HCT116 (cell line): Measurements from ENCODE around the gene MIA. TPM values are rescaled to one million over a fixed set of nuclear protein-coding genes. Genes with fewer than 3 reads are reported as not detected.
"Not testable (repeated sequence)": the region's sequence is repeated elsewhere in the genome, so short reads cannot be mapped to it uniquely, and the experiment has no call there.

ENCODE experiments used
- ATAC-seq: fragments of 200-7000 bp; cut with Tn5 transposase; 2 replicates; pipeline ENCODE4 v1.9.1; 2020; ENCODE audit warnings: mild to moderate bottlenecking, moderate library complexity
- BruUV-seq: library from RNA; stranded (reverse); fragments of 400-500 nt; replicated peaks from 2 replicates; lab custom pipeline; 2021; lab: Mats Ljungman, UMichigan
- CTCF ChIA-PET: fragments of 300-600 bp; sonication (Branson Sonifier 250); formaldehyde crosslinking; loops from one replicate; lab custom pipeline; 2021; ENCODE audit warnings: antibody characterized with exemption; lab: Charles Lee
- POLR2A ChIA-PET: fragments of 300-600, 350-600 bp; sonication (Branson Sonifier 250); formaldehyde crosslinking; loops from one replicate; lab custom pipeline; 2021; ENCODE audit warnings: antibody characterized with exemption; lab: Charles Lee
- RAD21 ChIA-PET, 2 experiments: fragments of 300-600 bp; sonication (Branson Sonifier 250); formaldehyde crosslinking; loops; one replicate each; lab custom pipeline; 2023; ENCODE audit warnings: low total read pairs in 2 of 2; ENCODE audit not compliant: uncharacterized antibody in 2 of 2, unreplicated experiment in 2 of 2, low non-redundant PET in 1 of 2; lab: Charles Lee
- DNase-seq: peaks from one replicate; pipeline ENCODE4 v3.0.0-alpha.2; 2010; ENCODE audit warnings: low read depth, low spot score
- H2AFZ ChIP-seq: fragments of 200-600 bp; shearing (Covaris generic), sonication (generic); 2 replicates; pipeline ENCODE4 v1.6.1; 2017; ENCODE audit warnings: low read depth, mixed run types, mixed read lengths, antibody characterized with exemption, low read length; ENCODE audit not compliant: poor library complexity, severe bottlenecking
- H3K27ac ChIP-seq: 2 replicates; pipeline ENCODE4 v1.5.1; 2012; ENCODE audit warnings: low read depth, low read length
- H3K27me3 ChIP-seq: fragments of 200-600 bp; sonication (generic); 2 replicates; pipeline ENCODE4 v1.6.1; 2016; ENCODE audit warnings: mixed run types, low read length, mixed read lengths; ENCODE audit not compliant: insufficient read depth
- H3K36me3 ChIP-seq, 2 experiments: fragments of 200-500 bp in 1 of 2; fragments of 200-600 bp in 1 of 2; sonication (Bioruptor generic) in 1 of 2; sonication (generic) in 1 of 2; 2 replicates each; pipeline versions ENCODE4 v1.5.1 to v1.6.1; 2014 to 2016; ENCODE audit warnings: low read length in 2 of 2, inconsistent platforms in 1 of 2, mixed read lengths in 1 of 2, mixed run types in 1 of 2; ENCODE audit not compliant: insufficient read depth in 2 of 2, control insufficient read depth in 1 of 2
- H3K4me1 ChIP-seq, 2 experiments: fragments of 200-600 bp in 1 of 2; sonication (generic) in 1 of 2; 2 replicates each; pipeline versions ENCODE4 v1.5.1 to v1.6.1; 2012 to 2017; ENCODE audit warnings: low read length in 2 of 2, inconsistent platforms in 1 of 2, mild to moderate bottlenecking in 1 of 2, mixed read lengths in 1 of 2, mixed run types in 1 of 2, moderate library complexity in 1 of 2; ENCODE audit not compliant: insufficient read depth in 2 of 2, control insufficient read depth in 1 of 2
- H3K4me2 ChIP-seq: fragments of 200-600 bp; sonication (generic); 2 replicates; pipeline ENCODE4 v1.6.1; 2017; ENCODE audit warnings: mixed run types, low read length, mixed read lengths
- H3K4me3 ChIP-seq, 2 experiments: fragments of 200-600 bp in 1 of 2; sonication (generic) in 1 of 2; replicated peaks in 1 of 2; 2 replicates each; pipeline ENCODE4 v1.5.1; 2011 to 2016; ENCODE audit warnings: low read length in 2 of 2, control low read depth in 1 of 2, low read depth in 1 of 2, mild to moderate bottlenecking in 1 of 2, mixed read lengths in 1 of 2, mixed run types in 1 of 2
- H3K79me2 ChIP-seq: fragments of 200-600 bp; sonication (generic); 2 replicates; pipeline ENCODE4 v1.6.1; 2017; ENCODE audit warnings: mild to moderate bottlenecking, mixed run types, low read length, moderate library complexity, mixed read lengths; ENCODE audit not compliant: insufficient read depth
- H3K9ac ChIP-seq: fragments of 200-600 bp; sonication (generic); 2 replicates; pipeline ENCODE4 v1.6.1; 2016; ENCODE audit warnings: low read length, mixed read lengths
- H3K9me2 ChIP-seq: fragments of 200-600 bp; sonication (generic), shearing (Covaris generic); 2 replicates; pipeline ENCODE4 v1.6.1; 2017; ENCODE audit warnings: mixed run types, mild to moderate bottlenecking, moderate library complexity; ENCODE audit not compliant: insufficient read depth
- H3K9me3 ChIP-seq, 2 experiments: fragments of 200-500 bp in 1 of 2; fragments of 200-600 bp in 1 of 2; sonication (Bioruptor generic) in 1 of 2; sonication (generic) in 1 of 2; 2 replicates each; pipeline ENCODE4 v1.6.1; 2014 to 2017; ENCODE audit warnings: low read length in 2 of 2, mixed read lengths in 2 of 2, inconsistent platforms in 1 of 2, low read depth in 1 of 2, mild to moderate bottlenecking in 1 of 2, mixed run types in 1 of 2, moderate library complexity in 1 of 2; ENCODE audit not compliant: control insufficient read depth in 1 of 2, insufficient read depth in 1 of 2
- H4K20me1 ChIP-seq: fragments of 200-600 bp; sonication (generic), shearing (Covaris generic); 2 replicates; pipeline ENCODE4 v1.6.1; 2017; ENCODE audit warnings: mixed run types, mild to moderate bottlenecking, moderate library complexity; ENCODE audit not compliant: insufficient read depth
- RAD21 ChIP-seq: IDR thresholded peaks from 2 replicates; pipeline ENCODE4 v1.6.1; 2012; ENCODE audit warnings: low read depth, mild to moderate bottlenecking
- TCF7L2 ChIP-seq: IDR thresholded peaks from 2 replicates; pipeline ENCODE4 v1.7.0; 2011; ENCODE audit warnings: borderline replicate concordance, inconsistent platforms; ENCODE audit not compliant: insufficient read depth, insufficient read length; ENCODE audit errors: extremely low read depth
- intact Hi-C: fragments of 100-400 bp; cut with micrococcal nuclease; formaldehyde crosslinking; loops from 2 replicates; pipeline ENCODE4 v1.10.0; 2022
- total RNA-seq: library from RNA; stranded (reverse); gene quantifications from one replicate; pipeline ENCODE4 v1.2.1, GENCODE V29; 2021; ENCODE audit not compliant: unreplicated experiment
- TF ChIP-seq, protein P1 (sequence below), 3 experiments: fragments of 200-600 bp in 1 of 3; sonication (generic) in 1 of 3; IDR thresholded peaks in 2 of 3; conservative IDR thresholded peaks in 1 of 3; 2 replicates each; pipeline ENCODE4 v1.5.1; 2012 to 2017; ENCODE audit warnings: low read depth in 2 of 3, low read length in 2 of 3, antibody characterized with exemption in 1 of 3, borderline replicate concordance in 1 of 3, control low read depth in 1 of 3, mild to moderate bottlenecking in 1 of 3, mixed read lengths in 1 of 3, mixed run types in 1 of 3, moderate library complexity in 1 of 3; ENCODE audit not compliant: insufficient read depth in 1 of 3

The MIA gene
- total RNA-seq, 1 experiment from 2014 or later: 1.4 TPM

DNA sequence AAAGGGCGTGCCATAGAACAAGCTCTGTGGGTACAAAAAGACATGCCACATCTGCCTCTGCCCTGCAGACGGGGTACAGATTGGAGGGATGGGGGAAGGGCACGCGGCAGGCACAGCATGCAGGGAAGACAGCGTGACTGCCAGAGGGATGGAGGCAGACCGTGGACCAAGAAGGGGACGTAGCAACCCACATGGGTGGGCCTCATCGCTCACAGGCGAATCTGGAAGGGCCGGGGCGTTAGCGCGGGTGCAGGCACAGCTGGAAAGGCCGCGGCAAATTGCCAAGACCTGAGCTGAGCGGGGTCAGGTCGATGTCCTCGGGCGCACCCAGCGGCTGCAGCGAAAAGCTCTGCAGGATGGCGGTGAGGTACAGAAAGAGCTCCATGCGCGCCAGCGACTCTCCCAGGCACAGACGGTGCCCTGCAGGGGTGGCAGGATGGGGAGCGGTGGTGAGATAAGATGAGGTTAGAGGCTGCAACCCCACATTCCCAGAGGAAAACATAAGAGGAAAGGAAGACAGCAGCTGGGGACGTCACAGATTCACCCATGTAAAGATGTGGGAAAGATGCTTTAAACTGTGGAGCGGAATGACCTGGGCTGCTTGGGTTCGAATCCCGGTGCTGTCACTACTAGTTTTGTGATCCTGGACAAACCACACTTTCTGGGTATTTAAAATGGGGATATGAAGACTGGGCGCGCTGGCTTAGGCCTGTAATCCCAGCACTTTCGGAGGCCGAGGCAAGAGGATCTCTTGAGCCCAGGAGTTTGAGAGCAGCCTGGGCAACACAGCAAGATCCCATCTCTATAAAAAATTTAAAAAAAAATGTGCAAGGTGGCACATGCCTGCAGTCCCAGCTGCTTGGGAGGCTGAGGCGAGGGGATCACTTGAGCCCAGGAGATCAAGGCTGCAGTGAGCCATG lies 43.4 kb downstream of the MIA start:
- not testable (repeated sequence) for H3K9me2 ChIP-seq, H3K27me3 ChIP-seq, H3K36me3 ChIP-seq, H4K20me1 ChIP-seq, BruUV-seq, H3K79me2 ChIP-seq, H3K27ac ChIP-seq, H3K9me3 ChIP-seq, DNase-seq
- RAD21 ChIA-PET: interaction anchor here (0.7 to 1.5 kb wide), 2 partner anchors 20 to 41 kb away, joined by 3 to 6 read pairs; partner anchors contain the start of genes EGLN2 (in 1 of the 2) and RAB4B (in 1 of the 2)
- intact Hi-C loops: loop anchor here (10.0 kb wide), 1 partner anchor 326 kb away; no protein-coding TSS in a partner anchor
- ATAC-seq: peak; percentile 99
- POLR2A ChIA-PET: interaction anchor here (0.5 kb wide), 1 partner anchor 158 kb away, joined by 3 read pairs; no protein-coding TSS in a partner anchor
- Histone ChIP-seq H3K4me3 (peak overlapping the region; percentile 25 to 49; a peak in 3 of 4 replicates), H3K4me2 (peak overlapping the region; percentile 82), H3K4me1 (peaks cover 12 to 25% of the 10 kb centered on the region in 2 experiments; a peak in 3 of 4 replicates), H3K9ac (peak overlapping the region; percentile 23; the same call in 1 of the 2 replicates), H2AFZ (peak overlapping the region; percentile 35)
- peak; percentile 42 for TF ChIP-seq RAD21
- TF ChIP-seq TCF7L2: peak; percentile 46
- TF ChIP-seq, protein P1, sequence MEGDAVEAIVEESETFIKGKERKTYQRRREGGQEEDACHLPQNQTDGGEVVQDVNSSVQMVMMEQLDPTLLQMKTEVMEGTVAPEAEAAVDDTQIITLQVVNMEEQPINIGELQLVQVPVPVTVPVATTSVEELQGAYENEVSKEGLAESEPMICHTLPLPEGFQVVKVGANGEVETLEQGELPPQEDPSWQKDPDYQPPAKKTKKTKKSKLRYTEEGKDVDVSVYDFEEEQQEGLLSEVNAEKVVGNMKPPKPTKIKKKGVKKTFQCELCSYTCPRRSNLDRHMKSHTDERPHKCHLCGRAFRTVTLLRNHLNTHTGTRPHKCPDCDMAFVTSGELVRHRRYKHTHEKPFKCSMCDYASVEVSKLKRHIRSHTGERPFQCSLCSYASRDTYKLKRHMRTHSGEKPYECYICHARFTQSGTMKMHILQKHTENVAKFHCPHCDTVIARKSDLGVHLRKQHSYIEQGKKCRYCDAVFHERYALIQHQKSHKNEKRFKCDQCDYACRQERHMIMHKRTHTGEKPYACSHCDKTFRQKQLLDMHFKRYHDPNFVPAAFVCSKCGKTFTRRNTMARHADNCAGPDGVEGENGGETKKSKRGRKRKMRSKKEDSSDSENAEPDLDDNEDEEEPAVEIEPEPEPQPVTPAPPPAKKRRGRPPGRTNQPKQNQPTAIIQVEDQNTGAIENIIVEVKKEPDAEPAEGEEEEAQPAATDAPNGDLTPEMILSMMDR (IDR thresholded peaks at IDR 0.05 in 2 of 3, conservative IDR thresholded peaks at IDR 0.05 in 1 of 3; ENCODE audit: borderline replicate concordance in 1 of 3, insufficient read depth in 1 of 3, low read depth in 2 of 3, low read length in 2 of 3): peak; percentile 45 to 60 (median 53); a peak in 5 of 6 replicates
- CTCF ChIA-PET: interaction anchor here (1.6 to 3.1 kb wide), 6 partner anchors 12 to 326 kb away, joined by 3 to 25 read pairs (median 8); partner anchors contain the start of genes ACTMAP and SNRPA
